Right ventricle myocardium superior (tissue), 1 donor: Measurements from ENCODE around the gene NELL1. TPM values are rescaled to one million over a fixed set of nuclear protein-coding genes. Genes with fewer than 3 reads are reported as not detected.

Experiments
- ATAC-seq: fragments of 200-7000 bp; cut with Tn5 transposase; one replicate; pipeline ENCODE4 v1.9.1; 2020; ENCODE audit warnings: mild to moderate bottlenecking; ENCODE audit not compliant: poor library complexity
- DNase-seq: peaks from one replicate; pipeline ENCODE4 v3.0.0-alpha.2; 2020
- intact Hi-C: fragments of 100-400 bp; cut with DNase I; formaldehyde crosslinking; loops from one replicate; pipeline ENCODE4 v1.11.2; 2022
- total RNA-seq: library from RNA; stranded (reverse); fragmentation: NEBNext Ultra II Directional; extraction: Animal tissue kit (Norgen Biotek cat#: 25700); gene quantifications from one replicate; pipeline ENCODE4 v1.2.1, GENCODE V29; 2021
- donor health status: DM: no; HTN: yes; CAD: no; lungs with severe emphysema.

NELL1 gene
- total RNA-seq, 1 donor from 2014 or later, result not detected

DNA sequence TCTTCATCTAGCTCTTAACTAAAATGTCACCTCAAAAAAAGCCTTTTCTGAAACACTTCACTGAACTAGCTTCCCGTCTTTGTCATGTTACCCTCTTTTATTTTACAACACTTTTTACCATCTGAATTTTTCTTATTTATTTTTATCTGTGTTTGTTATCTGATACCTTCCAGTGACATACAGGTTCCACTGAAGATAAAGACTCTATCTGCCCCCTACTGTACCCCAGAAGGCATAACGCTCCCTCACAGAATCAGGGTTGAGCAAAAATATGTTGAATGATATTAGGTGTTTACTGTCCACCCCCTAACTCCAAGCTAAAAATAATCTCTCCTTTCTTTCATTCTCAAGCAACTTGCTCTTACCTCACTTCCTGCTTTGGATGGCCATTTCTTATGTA lies 654.2 kb downstream of the NELL1 start:
- intact Hi-C loops, result no loop called here
- DNase-seq (no peak), ATAC-seq (no peak)

DNA sequence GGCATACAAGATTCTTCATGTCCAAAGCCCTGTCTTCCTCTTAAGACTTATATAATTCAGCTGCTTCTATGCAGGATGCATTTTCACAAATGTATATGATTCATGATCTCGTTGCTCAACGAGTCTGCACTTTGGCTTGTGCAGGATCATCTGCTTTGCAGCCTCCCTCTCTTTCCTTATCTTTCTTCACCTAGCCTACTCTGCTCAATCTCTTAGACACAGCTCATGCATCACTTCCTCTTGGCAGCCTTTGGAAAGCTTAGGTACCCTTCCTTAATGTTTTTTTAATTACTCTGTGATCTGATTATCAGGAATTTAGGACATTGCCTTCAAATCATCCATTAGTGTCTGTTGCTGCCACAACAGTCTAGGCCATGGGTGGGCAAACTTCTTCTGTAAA lies 673.8 kb downstream of the NELL1 start:
- no peak for DNase-seq
- no peak for ATAC-seq
- intact Hi-C loops, result no loop called here

DNA sequence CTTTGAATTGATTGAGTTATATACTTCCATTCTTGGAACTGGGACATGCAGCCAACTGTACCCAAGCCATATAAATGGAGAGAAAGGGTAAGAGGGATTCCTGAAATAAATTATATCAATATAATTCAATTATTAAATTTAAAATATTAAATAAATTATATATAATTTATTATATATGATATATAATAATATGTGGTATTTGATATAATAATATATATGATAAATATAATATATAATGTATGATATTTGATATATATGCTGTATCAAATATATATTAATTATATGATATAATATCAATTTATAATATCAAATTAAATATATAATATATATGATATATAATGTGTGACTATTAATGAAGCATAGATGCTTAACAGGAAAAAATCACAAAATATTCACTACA lies 677.0 kb downstream of the NELL1 start:
- intact Hi-C loops, result no loop called here
- no peak for ATAC-seq
- DNase-seq, result no peak

DNA sequence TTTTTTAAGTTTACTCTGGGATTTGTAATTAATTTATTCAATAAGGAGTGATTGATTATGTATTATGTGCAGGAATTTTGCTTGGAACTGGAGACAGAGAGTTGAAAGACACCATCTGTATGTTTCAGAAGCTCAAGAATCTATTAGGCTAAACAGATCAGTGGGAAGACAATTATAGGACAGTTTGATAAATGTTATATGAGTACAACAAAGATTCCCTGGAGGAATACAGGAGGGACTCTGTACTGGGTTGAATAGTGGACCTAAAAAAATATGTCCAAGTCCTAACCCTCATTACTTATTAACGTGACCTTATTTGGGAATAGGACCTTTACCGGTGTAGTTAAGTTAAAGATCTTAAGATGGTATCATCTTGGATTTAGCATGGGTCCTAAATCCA lies 681.2 kb downstream of the NELL1 start:
- intact Hi-C loops, result no loop called here
- DNase-seq (no peak), ATAC-seq (no peak)

DNA sequence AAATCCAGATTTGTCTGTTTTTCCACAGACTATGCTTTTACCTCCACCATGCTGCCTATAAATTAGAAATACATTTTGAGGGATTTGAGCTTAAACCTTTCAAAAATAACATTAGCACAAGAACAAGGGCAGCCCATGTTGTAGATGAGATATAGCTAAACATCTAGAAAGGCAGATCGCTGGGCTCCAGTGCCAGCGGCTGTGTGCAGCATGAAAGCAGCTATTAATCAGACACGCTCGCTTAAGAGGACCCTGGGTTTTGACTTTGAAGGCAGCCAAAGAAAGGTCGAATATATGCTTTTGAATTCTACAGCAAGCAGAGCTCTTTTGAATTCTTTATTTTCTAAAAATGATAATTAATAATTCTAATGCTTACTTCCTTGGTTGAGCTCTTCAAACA lies 684.0 kb downstream of the NELL1 start:
- DNase-seq, result no peak
- intact Hi-C loops, result no loop called here
- ATAC-seq, result no peak

DNA sequence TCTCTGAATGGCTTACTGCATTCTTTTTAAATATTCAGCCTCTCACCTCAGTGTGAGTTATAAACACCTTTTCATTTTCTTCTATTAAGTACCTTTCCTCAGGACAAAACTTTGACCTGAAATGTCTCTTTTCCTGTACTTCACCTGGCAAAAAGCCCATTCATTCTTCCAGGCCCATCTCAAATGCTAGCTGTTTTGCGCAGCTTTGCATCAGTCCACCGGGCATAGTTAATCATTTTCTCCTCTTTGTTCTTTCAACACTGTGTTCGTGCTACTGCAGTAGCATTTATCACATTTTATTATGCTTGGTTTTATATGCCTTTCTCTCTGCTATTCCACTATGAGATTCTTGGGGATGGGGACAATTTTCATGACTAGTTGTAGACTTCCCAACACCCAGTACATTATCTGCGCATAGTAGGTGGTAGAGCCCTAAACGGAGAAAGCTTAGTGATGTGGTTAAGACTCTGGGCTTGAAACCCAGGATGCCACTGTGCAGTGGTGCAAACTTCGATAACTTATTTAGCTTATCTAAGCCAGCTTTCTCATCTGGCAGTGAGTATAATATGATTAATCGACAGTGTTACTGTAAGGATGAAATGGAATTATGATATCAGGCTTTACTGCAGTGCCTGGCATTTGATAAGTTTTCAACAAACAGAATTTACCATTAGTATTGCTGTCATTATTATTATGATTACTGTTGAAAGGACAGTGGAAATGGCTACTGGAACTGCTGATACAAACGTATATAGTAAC lies 695.7 kb downstream of the NELL1 start:
- intact Hi-C loops, result no loop called here
- no peak for ATAC-seq
- no peak for DNase-seq

DNA sequence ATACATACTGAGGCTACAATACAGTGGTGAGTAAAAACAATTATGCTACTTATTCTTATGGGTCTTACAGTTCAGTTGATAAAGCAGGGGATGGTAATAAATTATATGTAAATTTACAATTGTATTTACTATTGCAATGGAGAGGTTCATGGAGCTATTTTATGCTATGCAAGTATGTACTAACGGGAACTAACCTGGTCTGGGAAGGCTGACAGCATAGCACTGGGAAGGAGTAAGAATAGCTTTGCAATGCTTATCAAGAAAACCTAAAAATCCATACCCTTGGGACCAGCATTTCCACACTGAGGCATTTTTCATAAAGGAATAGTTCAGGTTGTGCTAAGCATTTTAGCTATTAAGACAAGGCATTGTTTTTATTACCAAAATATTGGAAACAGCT lies 700.6 kb downstream of the NELL1 start:
- DNase-seq, result no peak
- intact Hi-C loops, result no loop called here
- ATAC-seq, result no peak

DNA sequence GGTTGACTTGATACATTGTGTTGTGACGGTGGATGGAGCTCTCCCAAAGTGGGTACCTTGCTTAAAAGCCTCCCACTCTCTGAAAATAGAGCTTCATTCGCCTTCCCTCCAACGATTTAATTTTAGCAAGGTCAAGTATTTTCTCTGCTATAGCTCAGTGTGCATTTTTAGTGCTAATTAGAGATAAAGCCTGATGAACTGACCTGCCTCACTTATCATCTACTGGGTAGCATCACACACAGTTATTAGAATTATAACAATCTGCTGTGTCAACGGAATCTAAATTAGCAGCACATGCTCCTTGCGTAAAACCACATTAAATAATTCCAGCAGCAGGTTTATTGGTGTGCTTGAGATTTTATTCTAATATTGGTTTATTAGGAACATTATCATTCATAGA lies 701.7 kb downstream of the NELL1 start:
- ATAC-seq (no peak), DNase-seq (no peak)
- intact Hi-C loops, result no loop called here

DNA sequence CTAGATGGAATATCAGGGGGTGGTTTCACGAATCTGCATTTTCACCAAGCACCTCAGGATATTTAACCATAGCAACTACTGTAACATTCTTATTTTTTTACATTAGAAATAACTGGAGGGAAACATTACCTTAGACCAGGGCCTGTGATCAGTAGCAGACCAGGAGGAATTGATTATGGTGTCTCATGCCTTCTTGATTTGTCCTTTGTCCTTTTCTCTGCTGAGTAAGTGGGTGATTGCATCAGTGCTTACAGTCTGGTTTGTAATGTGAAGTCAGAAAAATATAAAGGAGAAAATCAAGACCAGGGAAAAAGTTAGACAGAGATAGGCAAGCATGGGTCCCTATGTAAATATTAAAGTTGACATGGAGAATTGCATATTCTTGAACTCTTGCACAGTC lies 703.3 kb downstream of the NELL1 start:
- ATAC-seq (no peak), DNase-seq (no peak)
- intact Hi-C loops, result no loop called here

DNA sequence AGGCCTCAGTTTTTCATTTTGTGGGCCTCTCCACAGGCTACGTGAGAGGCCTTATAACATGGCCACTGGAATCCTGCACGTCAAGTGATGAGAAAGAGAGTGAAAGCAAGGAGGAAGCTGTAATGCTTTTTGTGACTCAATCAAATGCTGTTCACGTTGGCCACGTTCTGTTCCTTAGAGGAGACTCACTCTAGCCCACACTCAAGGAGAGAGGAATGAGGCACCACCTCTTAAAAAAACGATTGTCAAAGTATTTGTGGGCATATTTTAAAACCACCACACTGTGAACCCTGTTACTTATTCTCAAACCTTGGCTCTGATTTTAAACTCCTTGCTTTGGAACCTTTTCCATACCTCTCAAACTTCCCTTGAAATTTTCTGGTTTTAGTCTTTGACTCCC lies 705.0 kb downstream of the NELL1 start:
- intact Hi-C loops, result no loop called here

DNA sequence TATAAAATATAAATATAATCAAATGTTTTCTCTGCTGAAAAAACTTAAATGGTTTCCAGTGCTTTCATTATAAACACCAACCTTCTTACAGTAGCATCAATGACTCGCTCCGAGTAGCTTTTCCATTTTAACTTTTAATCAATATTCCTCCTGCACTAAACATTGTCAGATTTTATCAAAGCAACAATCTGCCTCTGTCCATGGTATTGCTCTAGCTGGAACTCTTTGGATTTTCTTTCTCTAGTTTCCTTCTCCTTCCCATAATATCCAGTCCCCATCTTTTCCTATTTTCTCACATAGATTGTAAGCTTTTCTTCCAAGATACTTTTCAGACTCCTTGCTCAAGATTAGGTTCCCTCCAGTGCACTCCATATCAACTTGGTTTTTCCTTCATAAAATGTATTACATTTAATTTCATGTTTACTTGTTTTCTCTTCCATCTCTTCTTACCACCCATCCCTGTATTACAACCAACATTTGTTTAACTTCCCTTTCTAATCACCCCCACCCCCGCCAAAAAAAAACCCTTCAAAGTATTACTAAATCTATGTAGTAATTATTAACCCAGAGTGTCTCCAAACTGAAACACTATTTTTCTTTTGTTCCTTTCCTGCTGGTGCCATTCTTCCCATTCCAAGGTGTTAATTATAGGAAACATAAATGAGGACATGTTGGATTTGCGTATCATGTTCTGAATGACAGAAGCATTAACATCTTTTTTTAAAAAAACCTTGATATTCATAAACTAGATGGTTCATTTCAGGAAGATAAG lies 716.5 kb downstream of the NELL1 start:
- no peak for ATAC-seq
- intact Hi-C loops, result loop anchor here (10.0 kb wide), 1 partner anchor 49 kb away; no protein-coding TSS in a partner anchor
- no peak for DNase-seq

More for the DNA sequence above, 705.0 kb downstream of the NELL1 start:
- ATAC-seq (no peak), DNase-seq (no peak)

DNA sequence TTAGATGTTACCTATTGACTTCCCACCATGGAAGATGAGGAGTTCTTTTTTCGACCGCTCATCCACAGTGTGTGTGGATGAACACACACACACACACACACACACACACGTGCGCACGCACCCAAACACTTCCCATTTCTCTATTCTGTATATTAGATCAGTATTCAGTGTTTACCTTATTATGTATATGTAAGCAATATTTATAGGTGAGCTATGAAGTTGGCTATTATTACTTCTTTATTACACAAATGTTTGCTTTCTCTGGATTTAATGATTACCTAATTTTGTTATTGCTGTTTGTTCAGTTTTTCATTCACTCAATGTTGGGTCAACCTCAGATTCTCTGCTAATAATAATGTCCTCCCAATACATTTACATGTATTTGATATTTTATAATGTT lies 721.0 kb downstream of the NELL1 start:
- no peak for DNase-seq
- intact Hi-C loops, result no loop called here
- ATAC-seq, result no peak

DNA sequence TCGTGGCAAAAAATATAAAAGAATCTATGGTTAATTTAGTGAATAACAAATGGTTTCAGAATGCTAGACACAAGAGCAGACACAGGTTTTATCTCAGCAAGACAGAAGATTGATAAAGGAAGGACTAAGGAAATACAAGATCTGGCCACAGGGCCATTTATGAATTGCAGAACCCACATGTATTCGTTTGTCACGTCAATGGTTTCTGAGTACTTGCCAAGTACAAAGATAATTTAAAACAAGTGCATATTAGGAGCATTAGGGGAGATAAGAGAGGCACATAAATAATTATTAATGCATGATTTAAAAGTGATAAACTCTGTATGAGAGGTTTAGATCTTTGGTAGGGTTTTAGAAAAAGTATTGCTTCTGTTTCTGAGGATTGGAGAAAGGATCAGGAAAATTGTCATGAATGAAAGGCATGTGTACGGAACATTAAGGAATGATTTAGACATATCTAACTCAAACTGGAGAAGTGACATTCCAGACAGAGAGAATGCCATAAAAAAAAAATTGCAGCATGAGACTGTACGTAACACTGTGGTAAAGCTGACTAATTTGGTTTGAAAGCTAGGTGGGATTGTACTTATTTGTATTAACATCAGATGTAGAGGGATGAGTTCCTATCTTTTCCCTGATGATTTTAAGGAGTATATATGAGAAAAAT lies 727.1 kb downstream of the NELL1 start:
- no peak for ATAC-seq
- intact Hi-C loops, result no loop called here
- no peak for DNase-seq

DNA sequence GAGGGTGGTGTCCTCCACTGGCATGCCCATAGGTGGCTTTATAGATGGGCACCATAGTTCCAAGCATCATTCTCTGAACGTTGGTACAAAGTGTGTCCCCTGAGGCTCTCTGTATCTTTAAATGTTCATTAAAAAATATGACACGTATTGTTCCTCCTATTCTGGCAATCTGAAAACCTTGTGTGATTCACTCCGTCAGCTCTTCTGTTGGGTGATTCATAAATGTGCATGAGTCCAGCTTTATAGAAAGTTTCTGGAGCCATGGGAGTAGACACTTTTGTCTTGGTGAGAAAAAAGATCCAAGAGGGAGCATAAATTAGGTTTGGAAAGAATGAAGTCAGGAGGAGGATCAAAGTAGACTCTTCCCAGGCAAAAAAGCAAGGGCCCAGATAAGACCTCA lies 728.8 kb downstream of the NELL1 start:
- ATAC-seq (no peak), DNase-seq (no peak)
- intact Hi-C loops, result no loop called here

DNA sequence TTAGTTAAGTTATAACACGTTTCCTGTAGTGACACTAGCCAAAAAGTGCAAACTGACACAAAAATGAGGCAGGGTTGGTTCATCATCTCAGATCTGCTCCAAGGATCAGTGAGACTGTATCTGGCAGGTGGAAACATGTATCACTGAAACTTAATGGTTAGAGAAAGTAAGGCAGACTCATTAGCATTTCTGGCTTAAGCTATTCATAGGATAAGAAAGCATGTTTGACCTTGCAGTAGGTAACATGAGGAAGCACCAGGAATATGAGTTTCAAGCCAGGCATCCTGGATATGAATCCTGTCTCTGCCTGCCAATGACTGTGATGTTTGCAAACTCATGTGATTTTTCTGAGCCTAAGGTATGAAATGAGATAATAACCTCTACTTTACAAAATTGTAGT lies 732.1 kb downstream of the NELL1 start:
- intact Hi-C loops, result no loop called here
- DNase-seq (no peak), ATAC-seq (no peak)

DNA sequence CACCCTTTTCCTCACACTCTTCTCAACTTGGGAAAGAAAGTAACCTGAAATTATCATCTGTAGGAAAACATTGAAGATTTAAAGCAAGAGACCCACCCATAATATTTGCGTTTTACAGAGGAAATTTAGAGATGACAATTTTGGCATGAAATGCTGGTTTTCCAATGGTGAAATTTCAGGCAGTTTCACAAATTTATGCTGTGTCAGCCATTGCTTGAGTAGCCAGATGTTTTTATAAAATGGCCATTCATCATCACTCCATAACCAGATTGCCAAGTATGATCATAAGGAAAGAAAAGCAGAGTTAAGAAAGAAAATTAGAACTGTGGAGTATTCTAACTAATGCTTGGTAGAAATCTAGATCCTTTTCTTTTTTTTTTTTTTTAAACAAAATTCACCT lies 732.9 kb downstream of the NELL1 start:
- intact Hi-C loops, result no loop called here
- ATAC-seq (no peak), DNase-seq (no peak)

DNA sequence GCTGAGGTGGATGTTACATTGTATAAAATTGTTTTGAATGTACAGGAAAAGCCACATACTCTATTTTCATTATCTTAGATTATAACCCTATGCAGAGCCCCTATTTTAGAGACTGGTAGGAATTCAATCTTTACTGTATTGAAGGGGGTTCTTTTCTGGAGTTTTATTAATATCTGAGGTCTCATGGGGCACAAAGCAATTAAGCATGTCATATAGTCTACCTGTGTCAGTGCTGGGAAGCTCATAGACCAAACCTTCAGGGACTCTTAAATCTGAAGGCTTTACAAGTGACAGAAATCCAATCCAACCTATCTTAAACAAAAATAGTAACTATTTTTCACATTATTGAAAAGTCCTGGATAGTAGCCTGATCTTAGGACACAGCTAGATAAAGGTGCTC lies 733.7 kb downstream of the NELL1 start:
- no peak for ATAC-seq
- DNase-seq, result no peak
- intact Hi-C loops, result no loop called here

DNA sequence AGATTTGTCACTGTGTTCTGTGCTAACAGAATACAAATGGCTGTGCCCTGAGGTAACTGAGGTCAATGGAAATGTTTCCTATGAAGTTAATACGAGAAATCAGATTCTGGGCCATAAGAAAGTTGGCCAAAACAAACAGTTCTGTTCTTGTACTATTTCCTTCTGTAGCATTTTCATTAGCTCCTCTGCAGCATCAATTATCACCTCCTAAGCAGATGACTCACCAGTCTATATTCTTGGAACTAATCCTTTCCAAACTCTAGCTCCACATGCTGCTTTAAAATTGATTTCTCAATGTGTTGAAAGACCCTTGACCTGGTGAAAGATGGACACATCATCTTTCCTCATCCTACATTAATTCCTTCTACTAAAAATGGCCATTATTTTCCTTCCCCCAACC lies 736.0 kb downstream of the NELL1 start:
- intact Hi-C loops, result no loop called here
- ATAC-seq (no peak), DNase-seq (no peak)

DNA sequence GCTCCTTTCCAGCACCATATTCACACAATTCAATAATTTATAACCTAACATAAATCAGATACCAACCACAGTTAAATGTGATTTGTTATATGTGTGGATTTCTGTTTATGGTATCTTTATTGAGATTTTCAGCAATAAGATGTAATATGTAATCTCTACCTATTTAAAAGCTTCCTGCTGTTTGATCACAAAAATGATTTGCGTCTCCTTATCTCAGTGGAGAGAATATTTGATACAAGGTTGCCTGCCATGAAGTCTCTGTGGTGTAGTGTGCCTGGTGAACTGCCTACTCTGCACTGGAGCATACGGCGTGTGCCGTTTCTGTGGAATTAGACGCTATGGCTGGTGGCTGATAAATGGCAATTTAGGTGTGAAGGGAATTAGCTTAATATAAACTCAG lies 741.1 kb downstream of the NELL1 start:
- DNase-seq (no peak), ATAC-seq (no peak)
- intact Hi-C loops, result no loop called here

DNA sequence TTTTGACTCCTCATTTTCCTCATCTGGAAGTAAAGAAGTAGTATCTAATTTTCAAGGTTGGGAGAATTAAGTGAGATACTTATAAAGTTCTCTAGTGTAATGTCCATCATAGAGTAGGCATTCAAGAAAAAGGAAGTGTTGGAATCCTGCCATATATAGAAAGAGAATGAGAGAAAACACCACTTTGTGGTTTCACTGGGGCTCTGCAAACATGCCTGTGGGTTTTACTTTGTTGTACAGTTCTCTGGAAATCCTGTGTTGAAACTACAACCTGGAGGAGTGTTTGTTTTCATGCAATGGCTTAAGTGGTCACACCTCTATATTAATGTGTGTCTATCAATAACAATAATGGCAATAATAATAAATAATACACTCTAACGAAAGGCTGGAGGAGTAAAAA lies 741.7 kb downstream of the NELL1 start:
- DNase-seq, result no peak
- no peak for ATAC-seq
- intact Hi-C loops, result no loop called here
